IMR-90 (cell line): ENCODE measurements around the gene KCNE5.

Experiments used
- MXI1 ChIP-seq: IDR thresholded peaks from 2 replicates; pipeline ENCODE4 v1.6.1; 2012; ENCODE audit warnings: low read depth, mild to moderate bottlenecking, low read length, moderate library complexity, borderline replicate concordance
- POLR2A ChIP-seq: IDR thresholded peaks from 2 replicates; pipeline ENCODE4 v1.6.1; 2012; ENCODE audit warnings: mild to moderate bottlenecking, low read depth, low read length
- RAD21 ChIP-seq: IDR thresholded peaks from 2 replicates; pipeline ENCODE4 v1.6.1; 2012; ENCODE audit warnings: low read length, improper control_type of control experiment
- RCOR1 ChIP-seq: IDR thresholded peaks from 2 replicates; pipeline ENCODE4 v1.6.1; 2012; ENCODE audit warnings: mild to moderate bottlenecking, low read length, improper control_type of control experiment; ENCODE audit not compliant: insufficient replicate concordance
- TF ChIP-seq, protein P1 (sequence below): conservative IDR thresholded peaks from 2 replicates; pipeline ENCODE4 v1.5.1; 2012; ENCODE audit warnings: mild to moderate bottlenecking, low read depth, low read length, improper control_type of control experiment
- TF ChIP-seq, protein P2 (sequence below): fragments of 150-350 bp; IDR thresholded peaks from 2 replicates; pipeline ENCODE4 v1.6.1; 2017; ENCODE audit warnings: mild to moderate bottlenecking, antibody characterized with exemption, low read length, low read depth

DNA sequence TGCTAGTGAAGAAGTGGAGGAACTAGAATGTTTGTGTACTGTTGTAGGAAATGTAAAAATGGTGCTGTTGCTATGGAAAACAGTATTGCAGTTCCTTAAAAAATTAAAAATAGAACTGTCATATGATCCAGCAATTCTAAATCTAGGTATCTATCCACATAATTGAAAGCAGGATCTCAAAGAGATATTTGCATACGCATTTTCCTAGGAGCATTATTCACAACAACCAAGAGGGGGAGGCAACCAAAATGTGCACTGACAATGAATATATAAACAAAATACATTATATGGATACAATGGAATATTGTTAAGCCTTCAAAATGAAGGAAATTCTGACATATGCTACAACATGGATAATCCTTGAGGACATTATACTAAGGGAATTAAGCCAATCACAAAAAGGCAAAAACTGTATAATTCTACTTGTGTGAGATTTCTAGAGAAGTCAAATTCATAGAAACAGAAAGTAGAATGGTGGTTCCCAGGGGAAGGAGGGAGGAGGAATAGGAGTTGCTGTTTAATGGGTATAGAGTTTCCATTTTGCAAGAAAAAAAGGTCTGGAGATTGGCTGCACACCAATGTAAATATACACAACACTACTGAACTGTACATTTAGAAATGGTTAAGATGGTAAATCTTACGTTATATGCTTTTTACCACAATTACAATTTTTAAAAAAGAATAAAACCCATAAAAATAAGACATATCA, 35.6 kb upstream of the KCNE5 start:
- TF ChIP-seq, protein P1, sequence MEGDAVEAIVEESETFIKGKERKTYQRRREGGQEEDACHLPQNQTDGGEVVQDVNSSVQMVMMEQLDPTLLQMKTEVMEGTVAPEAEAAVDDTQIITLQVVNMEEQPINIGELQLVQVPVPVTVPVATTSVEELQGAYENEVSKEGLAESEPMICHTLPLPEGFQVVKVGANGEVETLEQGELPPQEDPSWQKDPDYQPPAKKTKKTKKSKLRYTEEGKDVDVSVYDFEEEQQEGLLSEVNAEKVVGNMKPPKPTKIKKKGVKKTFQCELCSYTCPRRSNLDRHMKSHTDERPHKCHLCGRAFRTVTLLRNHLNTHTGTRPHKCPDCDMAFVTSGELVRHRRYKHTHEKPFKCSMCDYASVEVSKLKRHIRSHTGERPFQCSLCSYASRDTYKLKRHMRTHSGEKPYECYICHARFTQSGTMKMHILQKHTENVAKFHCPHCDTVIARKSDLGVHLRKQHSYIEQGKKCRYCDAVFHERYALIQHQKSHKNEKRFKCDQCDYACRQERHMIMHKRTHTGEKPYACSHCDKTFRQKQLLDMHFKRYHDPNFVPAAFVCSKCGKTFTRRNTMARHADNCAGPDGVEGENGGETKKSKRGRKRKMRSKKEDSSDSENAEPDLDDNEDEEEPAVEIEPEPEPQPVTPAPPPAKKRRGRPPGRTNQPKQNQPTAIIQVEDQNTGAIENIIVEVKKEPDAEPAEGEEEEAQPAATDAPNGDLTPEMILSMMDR = no peak
- TF ChIP-seq, protein P2, sequence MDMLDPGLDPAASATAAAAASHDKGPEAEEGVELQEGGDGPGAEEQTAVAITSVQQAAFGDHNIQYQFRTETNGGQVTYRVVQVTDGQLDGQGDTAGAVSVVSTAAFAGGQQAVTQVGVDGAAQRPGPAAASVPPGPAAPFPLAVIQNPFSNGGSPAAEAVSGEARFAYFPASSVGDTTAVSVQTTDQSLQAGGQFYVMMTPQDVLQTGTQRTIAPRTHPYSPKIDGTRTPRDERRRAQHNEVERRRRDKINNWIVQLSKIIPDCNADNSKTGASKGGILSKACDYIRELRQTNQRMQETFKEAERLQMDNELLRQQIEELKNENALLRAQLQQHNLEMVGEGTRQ = no peak
- TF ChIP-seq RAD21 (no peak), POLR2A (no peak), MXI1 (no peak), RCOR1 (no peak)
